ENCODE data around the gene BCAS3. TPM values are rescaled to one million over a fixed set of nuclear protein-coding genes. Genes with fewer than 3 reads are reported as not detected.

The BCAS3 gene
- total and polyA plus RNA-seq, 2 donors (not counting 1 experiment from before 2014, with no cell fraction given) = 13.9 to 73.4 TPM

GRCh38 chr17:61363601-61364462 lies 686.2 kb downstream of the BCAS3 start:
- Mint-ChIP-seq H3K27ac (no peak overlapping the region), H3K27me3 (no peaks in the 10 kb centered on the region), H3K4me1 (no peaks in the 10 kb centered on the region), H3K9me3 (ENCODE audit: insufficient read depth) (no peaks in the 10 kb centered on the region), H3K4me3 (no peak overlapping the region)
- no peaks in the 10 kb centered on the region for H3K9me3 ChIP-seq (ENCODE audit: control extremely low read depth in 1 of 3, control insufficient read depth in 2 of 3, insufficient read depth in 1 of 3, low read length in 2 of 3)
- H3K27ac ChIP-seq (ENCODE audit: low read length in 2 of 2) = no peak overlapping the region
- ATAC-seq (ENCODE audit: low read depth) = no peak
- no peaks in the 10 kb centered on the region for H3K36me3 ChIP-seq (replicated peaks in 1 of 2; ENCODE audit: control extremely low read depth in 1 of 2, control insufficient read depth in 1 of 2, extremely low read depth in 1 of 2, insufficient read depth in 2 of 2, low read length in 1 of 2)
- ChIA-PET POLR2A (no interaction called here), CTCF (interaction anchor here (0.6 kb wide), 1 partner anchor 345 kb away, joined by 3 read pairs; no protein-coding TSS in a partner anchor)
- DNase-seq = no peak
- H3K4me3 ChIP-seq (ENCODE audit: control extremely low read depth in 1 of 5, extremely low read depth in 1 of 5, insufficient read depth in 1 of 5, low read depth in 2 of 5, low read length in 4 of 5) = no peak overlapping the region
- intact Hi-C loops (cut with micrococcal nuclease) = no loop called here
- H3K79me2 ChIP-seq (ENCODE audit: control insufficient read depth, insufficient read depth, low read length) = no peaks in the 10 kb centered on the region
- H2AFZ ChIP-seq (ENCODE audit: insufficient read depth, low read depth, low read length, poor library complexity, severe bottlenecking) = no peak overlapping the region
- TF ChIP-seq EZH2 (IDR thresholded peaks at IDR 0.05; ENCODE audit: borderline replicate concordance, insufficient read depth, low read depth, low read length, poor library complexity, severe bottlenecking) = no peak
- TF ChIP-seq, protein P1, sequence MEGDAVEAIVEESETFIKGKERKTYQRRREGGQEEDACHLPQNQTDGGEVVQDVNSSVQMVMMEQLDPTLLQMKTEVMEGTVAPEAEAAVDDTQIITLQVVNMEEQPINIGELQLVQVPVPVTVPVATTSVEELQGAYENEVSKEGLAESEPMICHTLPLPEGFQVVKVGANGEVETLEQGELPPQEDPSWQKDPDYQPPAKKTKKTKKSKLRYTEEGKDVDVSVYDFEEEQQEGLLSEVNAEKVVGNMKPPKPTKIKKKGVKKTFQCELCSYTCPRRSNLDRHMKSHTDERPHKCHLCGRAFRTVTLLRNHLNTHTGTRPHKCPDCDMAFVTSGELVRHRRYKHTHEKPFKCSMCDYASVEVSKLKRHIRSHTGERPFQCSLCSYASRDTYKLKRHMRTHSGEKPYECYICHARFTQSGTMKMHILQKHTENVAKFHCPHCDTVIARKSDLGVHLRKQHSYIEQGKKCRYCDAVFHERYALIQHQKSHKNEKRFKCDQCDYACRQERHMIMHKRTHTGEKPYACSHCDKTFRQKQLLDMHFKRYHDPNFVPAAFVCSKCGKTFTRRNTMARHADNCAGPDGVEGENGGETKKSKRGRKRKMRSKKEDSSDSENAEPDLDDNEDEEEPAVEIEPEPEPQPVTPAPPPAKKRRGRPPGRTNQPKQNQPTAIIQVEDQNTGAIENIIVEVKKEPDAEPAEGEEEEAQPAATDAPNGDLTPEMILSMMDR (IDR thresholded peaks at IDR 0.05) = no peak
- WGBS (ENCODE audit: insufficient coverage) = 87% methylated on average over 3 of the region's 13 CpGs
- H4K20me1 ChIP-seq (ENCODE audit: control insufficient read depth, insufficient read depth, low read length, poor library complexity, severe bottlenecking) = no peaks in the 10 kb centered on the region
- H3K27me3 ChIP-seq (replicated peaks in 1 of 4; ENCODE audit: control extremely low read depth in 1 of 4, control insufficient read depth in 3 of 4, insufficient read depth in 4 of 4, low read length in 3 of 4) = no peaks in the 10 kb centered on the region
- no peak overlapping the region for H3K9ac ChIP-seq (ENCODE audit: low read length)
- no peak overlapping the region for H3K4me2 ChIP-seq (replicated peaks; ENCODE audit: low read depth, low read length, poor library complexity, severe bottlenecking)
- no peaks in the 10 kb centered on the region for H3K4me1 ChIP-seq (ENCODE audit: control insufficient read depth in 2 of 2, insufficient read depth in 2 of 2, low read length in 2 of 2)

DNA sequence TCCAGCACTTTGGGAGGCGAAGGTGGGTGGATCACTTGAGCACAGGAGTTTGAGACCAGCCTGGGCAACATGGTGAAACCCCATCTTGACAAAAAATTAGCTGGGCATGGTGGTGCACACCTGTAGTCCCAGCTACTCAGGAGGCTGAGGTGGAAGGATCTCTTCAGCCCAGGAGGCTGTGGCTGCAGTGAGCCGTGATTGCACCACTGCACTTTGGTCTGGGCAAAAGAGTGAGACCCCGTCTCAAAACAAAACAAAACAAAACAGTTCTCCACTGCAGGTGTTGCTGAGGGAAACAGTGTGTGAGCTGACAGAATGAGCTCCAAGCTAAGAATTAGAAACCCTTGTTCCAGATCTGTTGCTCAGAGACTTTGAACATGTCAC lies 686.8 kb downstream of the BCAS3 start:
- H3K4me3 ChIP-seq (ENCODE audit: control extremely low read depth in 1 of 5, extremely low read depth in 1 of 5, insufficient read depth in 1 of 5, low read depth in 2 of 5, low read length in 4 of 5) = no peak overlapping the region
- no peak overlapping the region for H3K4me2 ChIP-seq (replicated peaks; ENCODE audit: low read depth, low read length, poor library complexity, severe bottlenecking)
- no peaks in the 10 kb centered on the region for H3K9me3 ChIP-seq (ENCODE audit: control extremely low read depth in 1 of 3, control insufficient read depth in 2 of 3, insufficient read depth in 1 of 3, low read length in 2 of 3)
- no peak overlapping the region for H3K4me3 Mint-ChIP-seq
- WGBS (ENCODE audit: insufficient coverage) = 94% methylated on average over 1 of the region's 3 CpGs
- intact Hi-C loops (cut with micrococcal nuclease) = no loop called here
- ATAC-seq (ENCODE audit: low read depth) (no peak), DNase-seq (no peak)
- H3K27me3 Mint-ChIP-seq = no peaks in the 10 kb centered on the region
- no peaks in the 10 kb centered on the region for H3K9me3 Mint-ChIP-seq (ENCODE audit: insufficient read depth)
- ChIA-PET POLR2A (no interaction called here), CTCF (no interaction called here)
- H3K27ac ChIP-seq (ENCODE audit: low read length in 2 of 2) = no peak overlapping the region
- no peaks in the 10 kb centered on the region for H3K79me2 ChIP-seq (ENCODE audit: control insufficient read depth, insufficient read depth, low read length)
- H3K4me1 Mint-ChIP-seq = no peaks in the 10 kb centered on the region
- no peaks in the 10 kb centered on the region for H3K27me3 ChIP-seq (replicated peaks in 1 of 4; ENCODE audit: control extremely low read depth in 1 of 4, control insufficient read depth in 3 of 4, insufficient read depth in 4 of 4, low read length in 3 of 4)
- no peak for TF ChIP-seq EZH2 (IDR thresholded peaks at IDR 0.05; ENCODE audit: borderline replicate concordance, insufficient read depth, low read depth, low read length, poor library complexity, severe bottlenecking)
- TF ChIP-seq, protein P1 (IDR thresholded peaks at IDR 0.05) = no peak
- no peaks in the 10 kb centered on the region for H3K4me1 ChIP-seq (ENCODE audit: control insufficient read depth in 2 of 2, insufficient read depth in 2 of 2, low read length in 2 of 2)
- no peaks in the 10 kb centered on the region for H3K36me3 ChIP-seq (replicated peaks in 1 of 2; ENCODE audit: control extremely low read depth in 1 of 2, control insufficient read depth in 1 of 2, extremely low read depth in 1 of 2, insufficient read depth in 2 of 2, low read length in 1 of 2)
- no peak overlapping the region for H2AFZ ChIP-seq (ENCODE audit: insufficient read depth, low read depth, low read length, poor library complexity, severe bottlenecking)
- no peaks in the 10 kb centered on the region for H4K20me1 ChIP-seq (ENCODE audit: control insufficient read depth, insufficient read depth, low read length, poor library complexity, severe bottlenecking)
- H3K9ac ChIP-seq (ENCODE audit: low read length) = no peak overlapping the region
- no peak overlapping the region for H3K27ac Mint-ChIP-seq
